Neural progenitor cell (in vitro differentiated cells): ENCODE measurements around the gene DDIT4L. TPM values are rescaled to one million over a fixed set of nuclear protein-coding genes. Genes with fewer than 3 reads are reported as not detected.

Experiments used
- DNase-seq: peaks from one replicate; pipeline ENCODE4 v3.0.0-alpha.2; 2016; ENCODE audit warnings: low spot score
- H2AFZ ChIP-seq: fragments of 200-600 bp; sonication (generic); replicated peaks from 2 replicates; pipeline ENCODE4 v1.6.1; 2016; ENCODE audit warnings: antibody characterized with exemption
- H3F3A ChIP-seq: fragments of 200-600 bp; sonication (generic); 2 replicates; pipeline ENCODE4 v1.6.1; 2016; ENCODE audit warnings: antibody characterized with exemption, low read depth
- H3K27ac ChIP-seq: fragments of 200-600 bp; sonication (generic); 2 replicates; pipeline ENCODE4 v1.5.1; 2016; ENCODE audit warnings: mild to moderate bottlenecking
- H3K27me3 ChIP-seq: fragments of 200-600 bp; sonication (generic); 2 replicates; pipeline ENCODE4 v1.6.1; 2016; ENCODE audit warnings: mild to moderate bottlenecking, moderate library complexity
- H3K36me3 ChIP-seq: fragments of 200-600 bp; sonication (generic); 2 replicates; pipeline ENCODE4 v1.5.1; 2016
- H3K4me1 ChIP-seq: fragments of 200-600 bp; sonication (generic); 2 replicates; pipeline ENCODE4 v1.6.1; 2016; ENCODE audit warnings: mixed run types
- H3K4me2 ChIP-seq: fragments of 200-600 bp; sonication (generic); 2 replicates; pipeline ENCODE4 v1.6.1; 2016
- H3K4me3 ChIP-seq: fragments of 200-600 bp; sonication (generic); 2 replicates; pipeline ENCODE4 v1.5.1; 2016
- H3K79me2 ChIP-seq: fragments of 200-600 bp; sonication (generic); 2 replicates; pipeline ENCODE4 v1.6.1; 2016; ENCODE audit warnings: low read depth
- H3K9ac ChIP-seq: fragments of 200-600 bp; sonication (generic); 2 replicates; pipeline ENCODE4 v1.6.1; 2016
- H3K9me3 ChIP-seq: fragments of 200-600 bp; sonication (generic); 2 replicates; pipeline ENCODE4 v1.5.1; 2016; ENCODE audit warnings: low read depth
- H4K20me1 ChIP-seq: fragments of 200-600 bp; sonication (generic); 2 replicates; pipeline ENCODE4 v1.6.1; 2016; ENCODE audit warnings: low read depth
- H3K27ac Mint-ChIP-seq: 3 replicates; pipeline ENCODE4 v1.8.0; 2021; ENCODE audit warnings: mixed read lengths
- H3K27me3 Mint-ChIP-seq: 2 replicates; pipeline ENCODE4 v1.8.0; 2022; ENCODE audit warnings: low read depth, mild to moderate bottlenecking, inconsistent platforms, moderate library complexity, mixed read lengths; ENCODE audit not compliant: insufficient read depth
- H3K36me3 Mint-ChIP-seq: 3 replicates; pipeline ENCODE4 v1.8.0; 2021; ENCODE audit warnings: mixed read lengths
- H3K4me1 Mint-ChIP-seq: 3 replicates; pipeline ENCODE4 v1.8.0; 2021; ENCODE audit warnings: mixed read lengths
- H3K4me3 Mint-ChIP-seq: 3 replicates; pipeline ENCODE4 v1.8.0; 2021; ENCODE audit warnings: mild to moderate bottlenecking, moderate library complexity, mixed read lengths
- H3K9me3 Mint-ChIP-seq: 3 replicates; pipeline ENCODE4 v1.8.0; 2020; ENCODE audit warnings: mixed read lengths
- CTCF ChIP-seq: fragments of 200-600 bp; sonication (generic); IDR thresholded peaks from 2 replicates; pipeline ENCODE4 v1.5.1; 2017; ENCODE audit warnings: antibody characterized with exemption, mild to moderate bottlenecking
- EZH2 ChIP-seq: fragments of 200-600 bp; sonication (generic); IDR thresholded peaks from 2 replicates; pipeline ENCODE4 v1.6.1; 2017; ENCODE audit warnings: antibody characterized with exemption, mild to moderate bottlenecking, moderate library complexity
- EZH2phosphoT487 ChIP-seq: fragments of 200-600 bp; sonication (generic); IDR thresholded peaks from 2 replicates; pipeline ENCODE4 v1.6.1; 2017; ENCODE audit warnings: antibody characterized with exemption
- total RNA-seq: library from RNA; depleted of rRNA; stranded (reverse); fragments of >200 nt; gene quantifications from 2 replicates; pipeline ENCODE4 v1.2.3, GENCODE V29; 2015; ENCODE audit warnings: low replicate concordance

Gene DDIT4L
- total RNA-seq, 1 donor from 2014 or later, result 45.9 TPM

DNA sequence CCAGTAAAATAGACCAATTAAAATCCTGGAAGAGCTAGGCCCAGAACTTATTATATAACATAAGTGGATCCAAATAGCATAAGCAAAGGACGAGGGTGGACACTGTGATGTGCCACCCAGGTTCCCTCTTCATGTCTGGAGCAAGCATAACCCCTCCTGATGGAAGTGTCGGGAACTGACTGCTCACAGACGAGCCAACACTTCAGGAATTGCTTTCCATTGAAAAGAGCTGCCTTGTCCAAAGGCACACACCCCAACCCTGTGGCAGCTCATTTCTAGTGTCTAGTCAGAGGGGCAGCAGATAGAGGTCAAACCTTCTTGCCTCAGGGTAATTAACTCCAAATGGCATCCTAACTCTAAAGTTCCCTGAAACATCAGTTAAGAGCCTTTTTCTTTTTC, 15.3 kb downstream of the DDIT4L start:
- H2AFZ ChIP-seq, result no peak overlapping the region
- H3K4me1 ChIP-seq, result no peaks in the 10 kb centered on the region
- H3F3A ChIP-seq, result no peaks in the 10 kb centered on the region
- no peaks in the 10 kb centered on the region for H3K36me3 ChIP-seq
- H3K27me3 Mint-ChIP-seq, result no peaks in the 10 kb centered on the region
- no peaks in the 10 kb centered on the region for H4K20me1 ChIP-seq
- no peak overlapping the region for H3K27ac Mint-ChIP-seq
- TF ChIP-seq EZH2phosphoT487 (no peak), EZH2 (no peak), CTCF (no peak)
- no peaks in the 10 kb centered on the region for H3K79me2 ChIP-seq
- H3K9me3 ChIP-seq, result no peaks in the 10 kb centered on the region
- H3K9me3 Mint-ChIP-seq, result no peaks in the 10 kb centered on the region
- peak; percentile 14 for DNase-seq
- H3K36me3 Mint-ChIP-seq, result no peaks in the 10 kb centered on the region
- no peak overlapping the region for H3K4me3 Mint-ChIP-seq
- no peak overlapping the region for H3K4me3 ChIP-seq
- H3K9ac ChIP-seq, result no peak overlapping the region
- no peak overlapping the region for H3K4me2 ChIP-seq
- no peak overlapping the region for H3K27ac ChIP-seq
- no peaks in the 10 kb centered on the region for H3K27me3 ChIP-seq
- peaks cover 2% of the 10 kb centered on the region for H3K4me1 Mint-ChIP-seq

- Mint-ChIP-seq H3K27ac (no peak overlapping the region), H3K36me3 (no peaks in the 10 kb centered on the region), H3K4me3 (no peak overlapping the region), H3K4me1 (peaks cover 16% of the 10 kb centered on the region), H3K27me3 (no peaks in the 10 kb centered on the region), H3K9me3 (peaks cover 3% of the 10 kb centered on the region)
- TF ChIP-seq EZH2phosphoT487 (no peak), EZH2 (no peak), CTCF (no peak)
- Histone ChIP-seq H3K9ac (no peak overlapping the region), H3F3A (peaks cover 4% of the 10 kb centered on the region), H3K79me2 (no peaks in the 10 kb centered on the region), H3K4me1 (peaks cover 6% of the 10 kb centered on the region), H2AFZ (no peak overlapping the region), H3K9me3 (no peaks in the 10 kb centered on the region), H4K20me1 (no peaks in the 10 kb centered on the region), H3K27ac (no peak overlapping the region), H3K4me3 (no peak overlapping the region), H3K4me2 (no peak overlapping the region), H3K36me3 (no peaks in the 10 kb centered on the region), H3K27me3 (no peaks in the 10 kb centered on the region)
- no peak for DNase-seq
Measured at GRCh38 chr4:100170986-100171385, 19.3 kb downstream of the DDIT4L start.

GRCh38 chr4:100169491-100170485, 20.5 kb downstream of the DDIT4L start:
- H3F3A ChIP-seq, result peaks cover 13% of the 10 kb centered on the region
- Mint-ChIP-seq H3K27ac (no peak overlapping the region), H3K4me3 (no peak overlapping the region), H3K27me3 (peaks cover 3% of the 10 kb centered on the region), H3K4me1 (peaks cover 28% of the 10 kb centered on the region), H3K36me3 (no peaks in the 10 kb centered on the region), H3K9me3 (peaks cover 3% of the 10 kb centered on the region)
- H3K36me3 ChIP-seq, result no peaks in the 10 kb centered on the region
- no peaks in the 10 kb centered on the region for H3K27me3 ChIP-seq
- DNase-seq, result no peak
- H2AFZ ChIP-seq, result no peak overlapping the region
- no peak overlapping the region for H3K27ac ChIP-seq
- H3K79me2 ChIP-seq, result no peaks in the 10 kb centered on the region
- no peaks in the 10 kb centered on the region for H3K9me3 ChIP-seq
- H3K4me1 ChIP-seq, result peaks cover 18% of the 10 kb centered on the region
- H3K4me3 ChIP-seq, result no peak overlapping the region
- no peak for TF ChIP-seq EZH2phosphoT487
- no peak for TF ChIP-seq CTCF
- no peak for TF ChIP-seq EZH2
- no peak overlapping the region for H3K9ac ChIP-seq
- H4K20me1 ChIP-seq, result no peaks in the 10 kb centered on the region
- H3K4me2 ChIP-seq, result no peak overlapping the region
